Liver (tissue), 9 donors: Measurements from ENCODE around the gene CD84. TPM values are rescaled to one million over a fixed set of nuclear protein-coding genes. Genes with fewer than 3 reads are reported as not detected.

ENCODE experiments used
- DNase-seq: peaks from one replicate; pipeline ENCODE4 v3.0.0-alpha.2; 2017; ENCODE audit warnings: low spot score
- H3K27ac ChIP-seq, 2 donors: one replicate each; pipeline ENCODE4 v1.7.0; 2013; ENCODE audit warnings: inconsistent platforms in 2 of 2, low read length in 2 of 2, control low read depth in 1 of 2, low read depth in 1 of 2, mild to moderate bottlenecking in 1 of 2
- H3K27me3 ChIP-seq, 4 donors: one replicate each; pipeline versions ENCODE4 v1.6.1 to v1.7.0; 2013; ENCODE audit warnings: low read length in 3 of 4, inconsistent platforms in 1 of 4, mild to moderate bottlenecking in 1 of 4, moderate library complexity in 1 of 4; ENCODE audit not compliant: control insufficient read depth in 4 of 4, insufficient read depth in 4 of 4
- H3K36me3 ChIP-seq, 4 donors: one replicate each; pipeline versions ENCODE4 v1.6.1 to v1.7.0; 2013; ENCODE audit warnings: low read length in 3 of 4, mild to moderate bottlenecking in 3 of 4, low read depth in 1 of 4, moderate library complexity in 1 of 4; ENCODE audit not compliant: control insufficient read depth in 4 of 4, insufficient read depth in 3 of 4
- H3K4me1 ChIP-seq, 4 donors: one replicate each; pipeline versions ENCODE4 v1.6.1 to v1.7.0; 2013; ENCODE audit warnings: low read length in 3 of 4, mild to moderate bottlenecking in 3 of 4, moderate library complexity in 1 of 4; ENCODE audit not compliant: control insufficient read depth in 4 of 4, insufficient read depth in 4 of 4
- H3K4me3 ChIP-seq, 3 donors: one replicate each; pipeline versions ENCODE4 v1.6.1 to v1.7.0; 2013; ENCODE audit warnings: low read length in 3 of 3, control low read depth in 1 of 3, low read depth in 1 of 3, mild to moderate bottlenecking in 1 of 3
- H3K9ac ChIP-seq, 2 donors: one replicate each; pipeline ENCODE4 v1.7.0; 2013; ENCODE audit warnings: low read length in 2 of 2, mild to moderate bottlenecking in 2 of 2, moderate library complexity in 2 of 2, control low read depth in 1 of 2, low read depth in 1 of 2
- H3K9me3 ChIP-seq, 4 donors: one replicate each; pipeline versions ENCODE4 v1.6.1 to v1.7.0; 2013; ENCODE audit warnings: low read length in 3 of 4; ENCODE audit not compliant: control insufficient read depth in 4 of 4
- ATF3 ChIP-seq: IDR thresholded peaks from 2 replicates; pipeline ENCODE4 v1.6.1; 2016; ENCODE audit warnings: antibody characterized with exemption
- CTCF ChIP-seq: fragments of 150-350 bp; IDR thresholded peaks from 2 replicates; pipeline ENCODE4 v1.5.1; 2017; ENCODE audit warnings: improper control_type of control experiment, low read depth, low read length; ENCODE audit not compliant: missing input control
- EGR1 ChIP-seq, 2 donors: IDR thresholded peaks; 2 replicates each; pipeline ENCODE4 v1.6.1; 2016 to 2018; ENCODE audit warnings: antibody characterized with exemption in 2 of 2, low read depth in 2 of 2
- FOXA1 ChIP-seq: IDR thresholded peaks from 2 replicates; pipeline ENCODE4 v1.6.1; 2016; ENCODE audit warnings: antibody characterized with exemption
- FOXA2 ChIP-seq: IDR thresholded peaks from 2 replicates; pipeline ENCODE4 v1.6.1; 2016; ENCODE audit warnings: antibody characterized with exemption
- GABPA ChIP-seq, 2 donors: IDR thresholded peaks in 1 of 2; conservative IDR thresholded peaks in 1 of 2; 2 replicates each; pipeline ENCODE4 v1.6.1; 2016; ENCODE audit warnings: antibody characterized with exemption in 2 of 2, mild to moderate bottlenecking in 1 of 2, moderate library complexity in 1 of 2
- HNF4A ChIP-seq, 2 donors: conservative IDR thresholded peaks; 2 replicates each; pipeline ENCODE4 v1.6.1; 2016; ENCODE audit warnings: antibody characterized with exemption in 2 of 2, mild to moderate bottlenecking in 2 of 2
- HNF4G ChIP-seq: IDR thresholded peaks from 2 replicates; pipeline ENCODE4 v1.6.1; 2016; ENCODE audit warnings: antibody characterized with exemption
- JUND ChIP-seq, 2 donors: IDR thresholded peaks; 2 replicates each; pipeline ENCODE4 v1.6.1; 2016; ENCODE audit warnings: antibody characterized with exemption in 2 of 2
- MAX ChIP-seq: IDR thresholded peaks from 2 replicates; pipeline ENCODE4 v1.6.1; 2016; ENCODE audit warnings: antibody characterized with exemption
- NR2F2 ChIP-seq: IDR thresholded peaks from 2 replicates; pipeline ENCODE4 v1.6.1; 2016; ENCODE audit warnings: antibody characterized with exemption
- RAD21 ChIP-seq, 2 donors: IDR thresholded peaks; 2 replicates each; pipeline ENCODE4 v1.6.1; 2016; ENCODE audit warnings: antibody characterized with exemption in 2 of 2, mild to moderate bottlenecking in 2 of 2
- REST ChIP-seq: IDR thresholded peaks from 2 replicates; pipeline ENCODE4 v1.6.1; 2016; ENCODE audit warnings: antibody characterized with exemption, mild to moderate bottlenecking
- RXRA ChIP-seq, 2 donors: IDR thresholded peaks; 2 replicates each; pipeline ENCODE4 v1.6.1; 2017 to 2018; ENCODE audit warnings: antibody characterized with exemption in 2 of 2, mild to moderate bottlenecking in 1 of 2
- SP1 ChIP-seq: IDR thresholded peaks from 2 replicates; pipeline ENCODE4 v1.6.1; 2018; ENCODE audit warnings: antibody characterized with exemption, mild to moderate bottlenecking
- TAF1 ChIP-seq: conservative IDR thresholded peaks from 2 replicates; pipeline ENCODE4 v1.6.1; 2016; ENCODE audit warnings: antibody characterized with exemption, mild to moderate bottlenecking
- YY1 ChIP-seq: IDR thresholded peaks from 2 replicates; pipeline ENCODE4 v1.6.1; 2016; ENCODE audit warnings: antibody characterized with exemption, mild to moderate bottlenecking
- ZBTB33 ChIP-seq: IDR thresholded peaks from 2 replicates; pipeline ENCODE4 v1.6.1; 2016; ENCODE audit warnings: antibody characterized with exemption
- WGBS: extraction: QIAGEN DNeasy Blood & Tissue Kit; methylation state at CpG from one replicate; pipeline ENCODE4 v1.1.7; 2013; 5-methylcytosine and 5-hydroxymethylcytosine counted together
- polyA plus RNA-seq, 2 donors: library from polyadenylated mRNA; stranded (reverse) in 1 of 2; unstranded in 1 of 2; fragments of 200-250 nt in 1 of 2; fragments of >200 nt in 1 of 2; fragmentation: Nextera tagmentation in 1 of 2; extraction: Ambion mirVana in 1 of 2; gene quantifications; one replicate each; pipeline versions ENCODE4 v1.2.1 to v1.2.3, GENCODE V29; 2013 to 2015
- total RNA-seq, 2 donors: library from RNA; depleted of rRNA; stranded (reverse); fragments of >200 nt; gene quantifications; one replicate each; pipeline ENCODE4 v1.2.3, GENCODE V29; 2014
- donor health status: healthy.
- donor health status: healthy.
- donor health status: healthy.
- donor health status: healthy.
- donor health status: healthy.

CD84 gene
- total and polyA plus RNA-seq, 4 donors, result 2.1 to 8.8 (median 4.4) TPM

- Histone ChIP-seq H3K4me3 (no peak overlapping the region), H3K4me1 (no peaks in the 10 kb centered on the region), H3K27me3 (no peaks in the 10 kb centered on the region), H3K9ac (no peak overlapping the region), H3K27ac (no peak overlapping the region), H3K36me3 (no peaks in the 10 kb centered on the region), H3K9me3 (no peaks in the 10 kb centered on the region)
- 83% methylated on average over 3 of the region's 3 CpGs for WGBS
- DNase-seq, result no peak
- TF ChIP-seq FOXA2 (no peak), NR2F2 (no peak), YY1 (no peak), EGR1 (IDR thresholded peaks at IDR 0.05; ENCODE audit: low read depth in 2 of 2) (no peak), RAD21 (IDR thresholded peaks at IDR 0.05) (peak; percentile 65 to 75), SP1 (no peak), JUND (IDR thresholded peaks at IDR 0.05) (no peak), ZBTB33 (no peak), FOXA1 (no peak), ATF3 (no peak), TAF1 (no peak), REST (no peak), RXRA (IDR thresholded peaks at IDR 0.05) (no peak), CTCF (peak; percentile 45), HNF4A (conservative IDR thresholded peaks at IDR 0.05) (peak in 1 of 2 donors; percentile 47)
Observed at GRCh38 chr1:160494620-160495019, 84.7 kb downstream of the CD84 start.

GRCh38 chr1:160492617-160493016 is 86.7 kb downstream of the CD84 start:
- Histone ChIP-seq H3K4me3 (no peak overlapping the region), H3K4me1 (no peaks in the 10 kb centered on the region), H3K36me3 (no peaks in the 10 kb centered on the region), H3K9me3 (no peaks in the 10 kb centered on the region), H3K9ac (no peak overlapping the region), H3K27me3 (no peaks in the 10 kb centered on the region), H3K27ac (no peak overlapping the region)
- no peak for DNase-seq
- 84% methylated on average over 2 of the region's 2 CpGs for WGBS
- TF ChIP-seq REST (no peak), YY1 (no peak), HNF4G (no peak), GABPA (IDR thresholded peaks at IDR 0.05 in 1 of 2, conservative IDR thresholded peaks at IDR 0.05 in 1 of 2) (no peak), MAX (no peak), FOXA2 (no peak), ZBTB33 (no peak), RXRA (IDR thresholded peaks at IDR 0.05) (no peak), FOXA1 (no peak), ATF3 (no peak), SP1 (no peak)
